Activated T-cell treated with anti-CD3 and anti-CD28 coated beads, Interleukin-2, amount 50 U/mL, for 4 hours (primary cell): ENCODE results near the gene MPND. TPM values are rescaled to one million over a fixed set of nuclear protein-coding genes. Genes with fewer than 3 reads are reported as not detected.

Source experiments
- ATAC-seq, 2 donors: fragments of 200-7000 bp; cut with Tn5 transposase; one replicate each; pipeline ENCODE4 v1.10.0; 2021
- DNase-seq: peaks from one replicate; pipeline ENCODE4 v3.0.0-alpha.2; 2020
- H3K27me3 Mint-ChIP-seq: one replicate; pipeline ENCODE4 v1.8.0; 2021; ENCODE audit warnings: low read depth, mixed read lengths
- H3K36me3 Mint-ChIP-seq: one replicate; pipeline ENCODE4 v1.8.0; 2022; ENCODE audit warnings: mixed read lengths; ENCODE audit not compliant: insufficient read depth
- H3K4me1 Mint-ChIP-seq: one replicate; pipeline ENCODE4 v1.8.0; 2021; ENCODE audit warnings: low read depth, mixed read lengths
- H3K4me3 Mint-ChIP-seq: one replicate; pipeline ENCODE4 v1.8.0; 2021; ENCODE audit warnings: mild to moderate bottlenecking, moderate library complexity, mixed read lengths
- H3K9me3 Mint-ChIP-seq: one replicate; pipeline ENCODE4 v1.8.0; 2021; ENCODE audit warnings: mixed read lengths
- total RNA-seq, 3 donors: library from RNA; stranded (reverse); gene quantifications; one replicate each; pipeline ENCODE4 v1.2.1, GENCODE V29; 2021

The MPND gene
- total RNA-seq, 3 donors from 2014 or later = 16.0 to 18.6 (median 18.1) TPM

- ATAC-seq (no peak), DNase-seq (no peak)
- peaks cover 4% of the 10 kb centered on the region for H3K36me3 Mint-ChIP-seq
- no peak overlapping the region for H3K4me3 Mint-ChIP-seq
- peaks cover 24% of the 10 kb centered on the region for H3K4me1 Mint-ChIP-seq
- no peaks in the 10 kb centered on the region for H3K9me3 Mint-ChIP-seq
- H3K27me3 Mint-ChIP-seq = no peaks in the 10 kb centered on the region
Observed at GRCh38 chr19:4388337-4389063, 45.1 kb downstream of the MPND start.

GRCh38 chr19:4389064-4389375 is 45.7 kb downstream of the MPND start:
- no peak for ATAC-seq
- H3K4me3 Mint-ChIP-seq = no peak overlapping the region
- no peak for DNase-seq
- H3K9me3 Mint-ChIP-seq = no peaks in the 10 kb centered on the region
- H3K4me1 Mint-ChIP-seq = peaks cover 26% of the 10 kb centered on the region
- peaks cover 5% of the 10 kb centered on the region for H3K36me3 Mint-ChIP-seq
- H3K27me3 Mint-ChIP-seq = no peaks in the 10 kb centered on the region

- no peaks in the 10 kb centered on the region for H3K9me3 Mint-ChIP-seq
- no peak for DNase-seq
- H3K27me3 Mint-ChIP-seq = no peaks in the 10 kb centered on the region
- no peak overlapping the region for H3K4me3 Mint-ChIP-seq
- no peak for ATAC-seq
- H3K4me1 Mint-ChIP-seq = peaks cover 31% of the 10 kb centered on the region
- H3K36me3 Mint-ChIP-seq = peaks cover 8% of the 10 kb centered on the region
Observed at GRCh38 chr19:4389511-4390016, 46.2 kb downstream of the MPND start.

GRCh38 chr19:4390017-4390566 is 46.7 kb downstream of the MPND start:
- Mint-ChIP-seq H3K36me3 (peaks cover 11% of the 10 kb centered on the region), H3K27me3 (no peaks in the 10 kb centered on the region), H3K9me3 (no peaks in the 10 kb centered on the region), H3K4me3 (no peak overlapping the region), H3K4me1 (peaks cover 36% of the 10 kb centered on the region)
- no peak for DNase-seq
- ATAC-seq = no peak

GRCh38 chr19:4390567-4391305 is 47.4 kb downstream of the MPND start:
- Mint-ChIP-seq H3K27me3 (no peaks in the 10 kb centered on the region), H3K36me3 (peaks cover 11% of the 10 kb centered on the region), H3K4me1 (peaks cover 41% of the 10 kb centered on the region), H3K9me3 (no peaks in the 10 kb centered on the region), H3K4me3 (no peak overlapping the region)
- ATAC-seq (no peak), DNase-seq (no peak)

- no peak for DNase-seq
- no peak for ATAC-seq
- Mint-ChIP-seq H3K4me1 (peaks cover 41% of the 10 kb centered on the region), H3K9me3 (no peaks in the 10 kb centered on the region), H3K4me3 (no peak overlapping the region), H3K36me3 (peaks cover 11% of the 10 kb centered on the region), H3K27me3 (no peaks in the 10 kb centered on the region)
Observed at GRCh38 chr19:4391306-4391693, 47.9 kb downstream of the MPND start.

GRCh38 chr19:4391701-4392483 is 48.5 kb downstream of the MPND start:
- H3K4me1 Mint-ChIP-seq = peaks cover 46% of the 10 kb centered on the region
- no peaks in the 10 kb centered on the region for H3K27me3 Mint-ChIP-seq

GRCh38 chr19:4393947-4394590 is 50.7 kb downstream of the MPND start:
- Mint-ChIP-seq H3K4me1 (peaks cover 62% of the 10 kb centered on the region), H3K4me3 (no peak overlapping the region), H3K27me3 (no peaks in the 10 kb centered on the region), H3K9me3 (no peaks in the 10 kb centered on the region), H3K36me3 (peaks cover 17% of the 10 kb centered on the region)
- DNase-seq = no peak
- ATAC-seq = no peak

More at GRCh38 chr19:4391701-4392483, 48.5 kb downstream of the MPND start:
- ATAC-seq (no peak), DNase-seq (no peak)
- no peaks in the 10 kb centered on the region for H3K9me3 Mint-ChIP-seq
- no peak overlapping the region for H3K4me3 Mint-ChIP-seq
- H3K36me3 Mint-ChIP-seq = peaks cover 16% of the 10 kb centered on the region

GRCh38 chr19:4396949-4397783 is 53.8 kb downstream of the MPND start:
- DNase-seq (no peak), ATAC-seq (no peak)
- H3K27me3 Mint-ChIP-seq = no peaks in the 10 kb centered on the region
- H3K9me3 Mint-ChIP-seq = no peaks in the 10 kb centered on the region
- peak overlapping the region; percentile 16 for H3K4me3 Mint-ChIP-seq
- peaks cover 62% of the 10 kb centered on the region for H3K4me1 Mint-ChIP-seq
- H3K36me3 Mint-ChIP-seq = peaks cover 15% of the 10 kb centered on the region

- no peak for DNase-seq
- ATAC-seq = peak; percentile 4 to 12
- peaks cover 64% of the 10 kb centered on the region for H3K4me1 Mint-ChIP-seq
- H3K27me3 Mint-ChIP-seq = no peaks in the 10 kb centered on the region
- H3K9me3 Mint-ChIP-seq = no peaks in the 10 kb centered on the region
- H3K4me3 Mint-ChIP-seq = peak overlapping the region; percentile 89
- peaks cover 9% of the 10 kb centered on the region for H3K36me3 Mint-ChIP-seq
Observed at GRCh38 chr19:4399812-4400134, 56.4 kb downstream of the MPND start.

- no peaks in the 10 kb centered on the region for H3K27me3 Mint-ChIP-seq
- peak within 1 kb of the TSS; percentile 89 for H3K4me3 Mint-ChIP-seq
- H3K36me3 Mint-ChIP-seq = peaks cover 8% of the 10 kb centered on the region
- H3K9me3 Mint-ChIP-seq = no peaks in the 10 kb centered on the region
- H3K4me1 Mint-ChIP-seq = peaks cover 61% of the 10 kb centered on the region
- ATAC-seq = peak; percentile 69 to 70
- DNase-seq = peak; percentile 94
Observed at GRCh38 chr19:4400135-4400936, 57.0 kb downstream of the MPND start, which contains the start of gene SH3GL1. TSS of gene SH3GL1 (minus strand) at chr19:4400547. CDS start at chr19:4400368, 179 bp downstream.

- Mint-ChIP-seq H3K36me3 (peaks cover 4% of the 10 kb centered on the region), H3K9me3 (no peaks in the 10 kb centered on the region), H3K27me3 (no peaks in the 10 kb centered on the region), H3K4me1 (peaks cover 54% of the 10 kb centered on the region), H3K4me3 (peak overlapping the region; percentile 89)
- DNase-seq (no peak), ATAC-seq (no peak)
Observed at GRCh38 chr19:4401769-4402170, 58.4 kb downstream of the MPND start.
